Activated T-helper 17 cell treated with anti-CD3 and anti-CD28 coated beads, Interleukin-2, amount 50 U/mL, for 72 hours (primary cell): ENCODE results near the gene GNPTAB. TPM values are rescaled to one million over a fixed set of nuclear protein-coding genes. Genes with fewer than 3 reads are reported as not detected.
"Not testable (repeated sequence)": the region's sequence is repeated elsewhere in the genome, so short reads cannot be mapped to it uniquely, and the experiment has no call there.

Experiments
- ATAC-seq: fragments of 150-1000 bp; cut with Tn5 transposase; replicated peaks from 2 replicates; pipeline ENCODE4 v1.10.0; 2021; ENCODE audit warnings: mild to moderate bottlenecking, moderate library complexity
- H3K27ac Mint-ChIP-seq: one replicate; pipeline ENCODE4 v1.8.0; 2022; ENCODE audit warnings: mixed read lengths
- H3K27me3 Mint-ChIP-seq: one replicate; pipeline ENCODE4 v1.8.0; 2022; ENCODE audit warnings: mixed read lengths
- H3K36me3 Mint-ChIP-seq: one replicate; pipeline ENCODE4 v1.8.0; 2022; ENCODE audit warnings: low read depth, mild to moderate bottlenecking, mixed read lengths
- H3K4me1 Mint-ChIP-seq: one replicate; pipeline ENCODE4 v1.8.0; 2022; ENCODE audit warnings: mixed read lengths
- H3K4me3 Mint-ChIP-seq: one replicate; pipeline ENCODE4 v1.8.0; 2022; ENCODE audit warnings: mild to moderate bottlenecking, mixed read lengths
- H3K9me3 Mint-ChIP-seq: one replicate; pipeline ENCODE4 v1.8.0; 2022; ENCODE audit warnings: mixed read lengths
- total RNA-seq, 2 donors: library from RNA; stranded (reverse); gene quantifications; one replicate each; pipeline ENCODE4 v1.2.3, GENCODE V29; 2022

GNPTAB gene
- total RNA-seq, 2 donors from 2014 or later, result 29.8 to 41.1 TPM

GRCh38 chr12:101859664-101860607 lies 29.2 kb upstream of the GNPTAB start:
- Mint-ChIP-seq H3K4me1 (peaks cover 11% of the 10 kb centered on the region), H3K4me3 (peak overlapping the region; percentile 34), H3K9me3 (no peaks in the 10 kb centered on the region), H3K36me3 (no peaks in the 10 kb centered on the region), H3K27me3 (no peaks in the 10 kb centered on the region), H3K27ac (peak overlapping the region; percentile 26)
- ATAC-seq, result peak; percentile 86

- peaks cover 11% of the 10 kb centered on the region for H3K4me1 Mint-ChIP-seq
- H3K36me3 Mint-ChIP-seq, result no peaks in the 10 kb centered on the region
- no peaks in the 10 kb centered on the region for H3K27me3 Mint-ChIP-seq
- H3K4me3 Mint-ChIP-seq, result no peak overlapping the region
- H3K9me3 Mint-ChIP-seq, result no peaks in the 10 kb centered on the region
- ATAC-seq, result no peak
- no peak overlapping the region for H3K27ac Mint-ChIP-seq
Measured at GRCh38 chr12:101858361-101858760, 27.6 kb upstream of the GNPTAB start.

GRCh38 chr12:101857043-101857558 lies 26.3 kb upstream of the GNPTAB start:
- ATAC-seq, result peak; percentile 63
- Mint-ChIP-seq H3K9me3 (no peaks in the 10 kb centered on the region), H3K27me3 (no peaks in the 10 kb centered on the region), H3K4me1 (peaks cover 11% of the 10 kb centered on the region), H3K27ac (no peak overlapping the region), H3K36me3 (no peaks in the 10 kb centered on the region), H3K4me3 (no peak overlapping the region)

GRCh38 chr12:101856614-101857013 lies 25.9 kb upstream of the GNPTAB start:
- H3K4me3 Mint-ChIP-seq, H3K27me3 Mint-ChIP-seq, H3K36me3 Mint-ChIP-seq, H3K27ac Mint-ChIP-seq, ATAC-seq, H3K9me3 Mint-ChIP-seq: not testable (repeated sequence)
- peaks cover 11% of the 10 kb centered on the region for H3K4me1 Mint-ChIP-seq

- ATAC-seq, result no peak
- Mint-ChIP-seq H3K36me3 (no peaks in the 10 kb centered on the region), H3K27ac (no peak overlapping the region), H3K4me3 (no peak overlapping the region), H3K4me1 (peaks cover 11% of the 10 kb centered on the region), H3K27me3 (no peaks in the 10 kb centered on the region), H3K9me3 (no peaks in the 10 kb centered on the region)
Measured at GRCh38 chr12:101855976-101856375, 25.2 kb upstream of the GNPTAB start.

GRCh38 chr12:101855364-101855884 lies 24.7 kb upstream of the GNPTAB start:
- Mint-ChIP-seq H3K4me1 (peaks cover 11% of the 10 kb centered on the region), H3K4me3 (no peak overlapping the region), H3K36me3 (no peaks in the 10 kb centered on the region), H3K27me3 (no peaks in the 10 kb centered on the region), H3K27ac (no peak overlapping the region), H3K9me3 (no peaks in the 10 kb centered on the region)
- no peak for ATAC-seq

- no peaks in the 10 kb centered on the region for H3K9me3 Mint-ChIP-seq
- H3K4me1 Mint-ChIP-seq, result peaks cover 5% of the 10 kb centered on the region
- no peaks in the 10 kb centered on the region for H3K36me3 Mint-ChIP-seq
- ATAC-seq, result no peak
- H3K27ac Mint-ChIP-seq, result no peak overlapping the region
- H3K27me3 Mint-ChIP-seq, result no peaks in the 10 kb centered on the region
- H3K4me3 Mint-ChIP-seq, result no peak overlapping the region
Measured at GRCh38 chr12:101854747-101855146, 24.0 kb upstream of the GNPTAB start.

- H3K4me3 Mint-ChIP-seq, result no peak overlapping the region
- no peak for ATAC-seq
- no peaks in the 10 kb centered on the region for H3K9me3 Mint-ChIP-seq
- no peak overlapping the region for H3K27ac Mint-ChIP-seq
- no peaks in the 10 kb centered on the region for H3K27me3 Mint-ChIP-seq
- no peaks in the 10 kb centered on the region for H3K36me3 Mint-ChIP-seq
- peaks cover 4% of the 10 kb centered on the region for H3K4me1 Mint-ChIP-seq
Measured at GRCh38 chr12:101852998-101853397, 22.2 kb upstream of the GNPTAB start.

GRCh38 chr12:101850199-101850598 lies 19.4 kb upstream of the GNPTAB start:
- ATAC-seq, result peak; percentile 46
- H3K9me3 Mint-ChIP-seq, result no peaks in the 10 kb centered on the region
- no peaks in the 10 kb centered on the region for H3K27me3 Mint-ChIP-seq
- H3K4me1 Mint-ChIP-seq, result no peaks in the 10 kb centered on the region
- no peaks in the 10 kb centered on the region for H3K36me3 Mint-ChIP-seq
- H3K27ac Mint-ChIP-seq, result no peak overlapping the region
- H3K4me3 Mint-ChIP-seq, result no peak overlapping the region

GRCh38 chr12:101847325-101847724 lies 16.6 kb upstream of the GNPTAB start:
- Mint-ChIP-seq H3K4me1 (no peaks in the 10 kb centered on the region), H3K4me3 (no peak overlapping the region), H3K36me3 (no peaks in the 10 kb centered on the region), H3K27me3 (no peaks in the 10 kb centered on the region), H3K27ac (no peak overlapping the region), H3K9me3 (no peaks in the 10 kb centered on the region)
- ATAC-seq, result no peak

GRCh38 chr12:101845137-101845711 lies 14.5 kb upstream of the GNPTAB start:
- Mint-ChIP-seq H3K36me3 (no peaks in the 10 kb centered on the region), H3K9me3 (no peaks in the 10 kb centered on the region)
- peak; percentile 9 for ATAC-seq

GRCh38 chr12:101841069-101841468 lies 10.3 kb upstream of the GNPTAB start:
- peaks cover 6% of the 10 kb centered on the region for H3K4me1 Mint-ChIP-seq
- ATAC-seq, result no peak
- no peaks in the 10 kb centered on the region for H3K27me3 Mint-ChIP-seq
- no peak overlapping the region for H3K4me3 Mint-ChIP-seq
- no peaks in the 10 kb centered on the region for H3K36me3 Mint-ChIP-seq
- no peaks in the 10 kb centered on the region for H3K9me3 Mint-ChIP-seq
- no peak overlapping the region for H3K27ac Mint-ChIP-seq

More at GRCh38 chr12:101845137-101845711, 14.5 kb upstream of the GNPTAB start:
- H3K4me1 Mint-ChIP-seq, result no peaks in the 10 kb centered on the region
- H3K27me3 Mint-ChIP-seq, result no peaks in the 10 kb centered on the region
- no peak overlapping the region for H3K4me3 Mint-ChIP-seq
- no peak overlapping the region for H3K27ac Mint-ChIP-seq

GRCh38 chr12:101839324-101840283 lies 8.8 kb upstream of the GNPTAB start:
- H3K27ac Mint-ChIP-seq, result no peak overlapping the region
- H3K36me3 Mint-ChIP-seq, result no peaks in the 10 kb centered on the region
- H3K4me1 Mint-ChIP-seq, result peaks cover 6% of the 10 kb centered on the region
- ATAC-seq, result peak; percentile 53
- no peaks in the 10 kb centered on the region for H3K27me3 Mint-ChIP-seq
- no peaks in the 10 kb centered on the region for H3K9me3 Mint-ChIP-seq
- no peak overlapping the region for H3K4me3 Mint-ChIP-seq
